Esophagus squamous epithelium (tissue), 5 donors: ENCODE data around the gene CACNA1B. TPM values are rescaled to one million over a fixed set of nuclear protein-coding genes. Genes with fewer than 3 reads are reported as not detected.
A peak's percentile ranks its signal among the peaks of the same experiment; 100 is the strongest.
"Not testable (repeated sequence)": the region's sequence is repeated elsewhere in the genome, so short reads cannot be mapped to it uniquely, and the experiment has no call there.

Source experiments
- DNase-seq: peaks from one replicate; lab custom pipeline; 2025; lab: John Stamatoyannopoulos, UW
- H3K27ac ChIP-seq, 4 donors: fragments of 200-600 bp; sonication (generic); one replicate each; pipeline ENCODE4 v1.5.1; 2016 to 2019; ENCODE audit warnings: mild to moderate bottlenecking in 1 of 4
- H3K27me3 ChIP-seq, 4 donors: fragments of 200-600 bp; sonication (generic); 1 replicate in 3 of 4; 2 replicates in 1 of 4; pipeline versions ENCODE4 v1.5.1 to v1.6.0; 2017 to 2021; ENCODE audit warnings: antibody characterized with exemption in 1 of 4
- H3K36me3 ChIP-seq, 3 donors: fragments of 200-600 bp; sonication (generic); one replicate each; pipeline ENCODE4 v1.5.1; 2016 to 2019
- H3K4me1 ChIP-seq, 3 donors: fragments of 200-600 bp; sonication (generic); one replicate each; pipeline ENCODE4 v1.5.1; 2017 to 2019
- H3K4me3 ChIP-seq, 4 donors: fragments of 200-600 bp; sonication (generic); 1 replicate in 3 of 4; 2 replicates in 1 of 4; pipeline ENCODE4 v1.5.1; 2016 to 2019; ENCODE audit warnings: mild to moderate bottlenecking in 2 of 4, moderate library complexity in 1 of 4
- H3K9me3 ChIP-seq, 3 donors: fragments of 200-600 bp; sonication (generic); one replicate each; pipeline ENCODE4 v1.5.1; 2016 to 2019
- CTCF ChIP-seq, 6 experiments: fragments of 450-650 bp in 4 of 6; fragments of 200-600 bp in 2 of 6; sonication (generic) in 2 of 6; IDR thresholded peaks; one replicate each; pipeline ENCODE4 v1.5.1; 2016 to 2019; ENCODE audit warnings: antibody characterized with exemption in 6 of 6, mild to moderate bottlenecking in 4 of 6, moderate library complexity in 4 of 6
- POLR2A ChIP-seq, 4 donors: fragments of 450-650 bp; IDR thresholded peaks; one replicate each; pipeline ENCODE4 v1.6.1; 2017; ENCODE audit warnings: antibody characterized with exemption in 4 of 4, mild to moderate bottlenecking in 4 of 4, moderate library complexity in 3 of 4
- WGBS, 2 donors: methylation state at CpG; one replicate each; pipeline ENCODE4 v1.1.5; 2018; 5-methylcytosine and 5-hydroxymethylcytosine counted together
- intact Hi-C: fragments of 100-400 bp; cut with DNase I; formaldehyde crosslinking; loops from one replicate; pipeline ENCODE4 v1.15.0; 2022
- total RNA-seq, 4 donors: library from RNA; depleted of rRNA; stranded (reverse); fragments of >200 nt; gene quantifications; one replicate each; pipeline ENCODE4 v1.1.0, GENCODE V29; 2016
- donor health status: DM: yes; HTN: yes; CAD: no.

CACNA1B gene
- total RNA-seq: not detected

GRCh38 chr9:137877506-137878122, at the start of gene CACNA1B:
Gene CACNA1B (plus strand): TSS chr9:137877782. CDS start chr9:137877934, 152 bp downstream.
- H3K4me3 ChIP-seq: peak within 1 kb of the TSS in 2 of 4 donors; percentile 34 to 44
- H3K9me3 ChIP-seq, H3K4me1 ChIP-seq, DNase-seq, H3K27ac ChIP-seq, intact Hi-C loops, H3K36me3 ChIP-seq: not testable (repeated sequence)
- peaks cover 0 to 77% (median 0%) of the 10 kb centered on the region in 4 donors for H3K27me3 ChIP-seq
- no CpG with 5 or more reads among the region's 95 CpGs for WGBS, 2 donors

GRCh38 chr9:137827908-137828526, 49.6 kb upstream of the CACNA1B start:
- WGBS, 2 donors: 80 to 95% methylated on average over 1 to 12 of the region's 20 CpGs
- Histone ChIP-seq H3K27ac (no peak overlapping the region), H3K4me3 (no peak overlapping the region), H3K4me1 (no peaks in the 10 kb centered on the region), H3K36me3 (peaks cover 5 to 98% (median 16%) of the 10 kb centered on the region in 3 donors), H3K27me3 (no peaks in the 10 kb centered on the region), H3K9me3 (no peaks in the 10 kb centered on the region)
- intact Hi-C loops: no loop called here
- no peak for DNase-seq
- TF ChIP-seq CTCF (IDR thresholded peaks at IDR 0.05): no peak
- no peak for TF ChIP-seq POLR2A (IDR thresholded peaks at IDR 0.05)

GRCh38 chr9:137828527-137829259, 48.9 kb upstream of the CACNA1B start:
- Histone ChIP-seq H3K36me3 (peaks cover 5 to 98% (median 20%) of the 10 kb centered on the region in 3 donors), H3K4me3 (no peak overlapping the region), H3K27ac (no peak overlapping the region), H3K4me1 (no peaks in the 10 kb centered on the region), H3K27me3 (no peaks in the 10 kb centered on the region), H3K9me3 (no peaks in the 10 kb centered on the region)
- WGBS, 2 donors: 81 to 89% methylated on average over 15 to 21 of the region's 21 CpGs
- intact Hi-C loops: no loop called here
- TF ChIP-seq POLR2A (IDR thresholded peaks at IDR 0.05) (no peak), CTCF (IDR thresholded peaks at IDR 0.05) (no peak)
- DNase-seq: no peak

- 88 to 95% methylated on average over 14 of the region's 14 CpGs for WGBS, 2 donors
- intact Hi-C loops: no loop called here
- no peaks in the 10 kb centered on the region for H3K27me3 ChIP-seq
- DNase-seq: no peak
- TF ChIP-seq POLR2A (IDR thresholded peaks at IDR 0.05): no peak
- no peak for TF ChIP-seq CTCF (IDR thresholded peaks at IDR 0.05)
- H3K4me3 ChIP-seq: no peak overlapping the region
- H3K9me3 ChIP-seq: no peaks in the 10 kb centered on the region
- H3K4me1 ChIP-seq: no peaks in the 10 kb centered on the region
- H3K27ac ChIP-seq: no peak overlapping the region
- H3K36me3 ChIP-seq: peaks cover 5 to 98% (median 26%) of the 10 kb centered on the region in 3 donors
Measured at GRCh38 chr9:137829260-137829996, 48.2 kb upstream of the CACNA1B start.

GRCh38 chr9:137832191-137832700, 45.3 kb upstream of the CACNA1B start:
- TF ChIP-seq POLR2A (IDR thresholded peaks at IDR 0.05) (no peak), CTCF (IDR thresholded peaks at IDR 0.05) (no peak)
- H3K36me3 ChIP-seq: peaks cover 13 to 98% (median 30%) of the 10 kb centered on the region in 3 donors
- intact Hi-C loops: no loop called here
- no peak overlapping the region for H3K27ac ChIP-seq
- H3K4me1 ChIP-seq: no peaks in the 10 kb centered on the region
- no peak for DNase-seq
- no peaks in the 10 kb centered on the region for H3K27me3 ChIP-seq
- no peak overlapping the region for H3K4me3 ChIP-seq
- WGBS, 2 donors: 94 to 97% methylated on average over 20 of the region's 20 CpGs
- H3K9me3 ChIP-seq: no peaks in the 10 kb centered on the region
